ENCODE data around the gene XCR1. TPM values are rescaled to one million over a fixed set of nuclear protein-coding genes. Genes with fewer than 3 reads are reported as not detected.

The XCR1 gene
- not detected in 2 replicates for total RNA-seq (2011; cell fraction: chromatin; rRNA removed; ENCODE audit: low replicate concordance)
- not detected in 2 replicates for total RNA-seq (2011; cell fraction: nucleolus; rRNA removed)
- total RNA-seq (2011; cell fraction: nucleoplasm; rRNA removed) = not detected in 2 replicates
- total RNA-seq (2014; rRNA removed) = not detected in 2 replicates
- total RNA-seq (2014; rRNA removed; fragmentation: Illumina TruSeq; extraction: Trizol) = not detected in 2 replicates
- total RNA-seq (2015; rRNA removed; fragmentation: Illumina TruSeq; extraction: Trizol) = not detected in 2 replicates
- not detected in 2 replicates for total RNA-seq (2021)
- polyA plus RNA-seq (2011; rRNA removed) = not detected in 2 replicates
- not detected in 2 replicates for polyA plus RNA-seq (2011; cell fraction: cytosol; rRNA removed)
- not detected in 2 replicates for polyA plus RNA-seq (2011; cell fraction: nucleus; rRNA removed)
- not detected in 2 replicates for polyA plus RNA-seq (2012)
- not detected in 2 replicates for polyA plus RNA-seq (2014; fragmentation: Illumina TruSeq; extraction: Trizol)
- not detected for polyA plus RNA-seq (2014; fragmentation: Nextera tagmentation; extraction: Ambion mirVana)
- polyA plus RNA-seq (2014; rRNA removed) = not detected in 2 replicates
- not detected in 2 replicates for polyA minus RNA-seq (2011; rRNA and poly(A)+ RNA removed)
- not detected in 2 replicates for polyA minus RNA-seq (2011; cell fraction: cytosol; rRNA and poly(A)+ RNA removed)
- not detected in 2 replicates for polyA minus RNA-seq (2011; cell fraction: nucleus; rRNA and poly(A)+ RNA removed)
- percentile 7 among the genes with signal in this experiment for Bru-seq, nascent RNA
- BruChase-seq, experiment 1, labeled RNA remaining after a 2-hour chase = not detected
- not detected for BruChase-seq, experiment 2, labeled RNA remaining after a 6-hour chase
- long read RNA-seq, experiment 1 = 0 reads
- long read RNA-seq, experiment 2 = 0 reads
- long read RNA-seq, experiment 3 = 0 reads

DNA sequence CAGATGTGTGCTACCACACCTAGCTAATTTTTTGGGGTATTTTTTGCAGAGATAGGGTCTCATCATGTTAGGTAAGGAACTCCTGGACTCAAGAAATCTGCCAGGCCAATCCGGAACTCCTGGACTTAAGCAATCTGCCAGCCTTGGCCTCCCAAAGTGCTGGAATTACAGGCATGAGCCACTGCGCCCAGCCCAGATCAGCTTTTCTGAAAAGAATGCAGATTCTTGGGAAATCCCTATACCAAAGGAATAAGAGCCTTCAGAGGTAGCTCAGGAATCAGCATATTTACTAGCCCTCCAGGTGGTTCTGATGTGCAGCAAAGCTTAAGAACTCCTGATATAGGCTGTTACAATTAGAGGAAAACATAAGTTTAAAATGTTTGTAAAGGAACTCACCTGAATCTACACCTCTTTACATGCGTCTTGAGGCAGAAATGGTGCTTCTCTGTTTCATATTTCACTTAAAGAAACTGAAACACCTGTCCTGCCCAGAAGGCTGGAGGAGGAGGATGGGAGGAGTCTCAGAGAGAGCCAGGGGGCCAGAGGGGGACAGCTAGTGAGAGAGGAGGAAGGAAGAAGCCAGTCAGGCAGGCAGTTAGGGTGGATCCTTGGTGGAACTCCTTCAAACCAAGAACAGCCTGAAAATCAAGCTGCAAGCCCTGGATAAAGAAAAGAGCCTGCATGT is at the start of gene XCR1:
XCR1 (minus strand) TSS at position 463 of the 685 bp plus-strand sequence. CDS start 5,536 bp downstream, outside the sequence.
- no TSS peak for BruUV-seq (replicated peaks)
- FAIRE-seq (no peak), ATAC-seq (no peak), DNase-seq (ENCODE audit: extremely low read depth in 1 of 4, low spot score in 3 of 4) (no peak)
- H3K4me1 ChIP-seq (replicated peaks in 1 of 2; ENCODE audit: control insufficient read depth in 2 of 2, insufficient read depth in 2 of 2, low read length in 2 of 2) = peaks cover 2 to 6% of the 10 kb centered on the region in 2 experiments; a peak in 3 of 5 replicates
- ChIA-PET POLR2A (no interaction called here), CTCF (ENCODE audit: low intra/inter-chr PET ratio) (no interaction called here)
- no peaks in the 10 kb centered on the region for H3K36me3 ChIP-seq (ENCODE audit: control insufficient read depth, insufficient read depth, low read length)
- no peaks in the 10 kb centered on the region for H3K79me2 ChIP-seq (ENCODE audit: control insufficient read depth, insufficient read depth, low read length)
- in situ Hi-C loops (cut with MboI) (no loop called here), intact Hi-C loops (cut with micrococcal nuclease) (no loop called here)
- no peak within 1 kb of the TSS; the same call in 1 of the 2 replicates for H2AFZ ChIP-seq (ENCODE audit: low read depth, low read length)
- H3K9me1 ChIP-seq (ENCODE audit: control insufficient read depth, insufficient read depth, low read length) = no peaks in the 10 kb centered on the region
- H3K4me2 ChIP-seq (ENCODE audit: insufficient read depth, low read length) = no peak within 1 kb of the TSS
- WGBS (ENCODE audit: insufficient coverage, low coverage, missing lambda C conversion rate) = 0% methylated on average over 3 of the region's 3 CpGs
- no peak within 1 kb of the TSS for H3K9ac ChIP-seq (ENCODE audit: insufficient read depth in 1 of 2, low read depth in 2 of 2, low read length in 2 of 2)
- no peak within 1 kb of the TSS for H3K27ac ChIP-seq (ENCODE audit: extremely low read depth, low read depth, low read length)
- peaks cover 0 to 13% of the 10 kb centered on the region in 2 experiments; a peak in 3 of 5 replicates for H3K27me3 ChIP-seq (ENCODE audit: control insufficient read depth in 2 of 2, insufficient read depth in 2 of 2, low read length in 2 of 2)
- peaks cover 4% of the 10 kb centered on the region; the same call in 1 of the 2 replicates for H3K9me3 ChIP-seq (replicated peaks; ENCODE audit: control insufficient read depth, insufficient read depth, low read depth, low read length)
- no peak within 1 kb of the TSS for H3K4me3 ChIP-seq
- H4K20me1 ChIP-seq (replicated peaks; ENCODE audit: control insufficient read depth, insufficient read depth, low read length) = no peaks in the 10 kb centered on the region
- TF ChIP-seq RB1 (IDR thresholded peaks at IDR 0.05; ENCODE audit: low read depth) (no peak), U2AF1 (optimal IDR thresholded peaks at IDR 0.05; ENCODE audit: low read depth, low read length) (no peak), CHD2 (IDR thresholded peaks at IDR 0.05; ENCODE audit: low read depth, low read length) (no peak), MEIS2 (IDR thresholded peaks at IDR 0.05; ENCODE audit: partially characterized antibody) (no peak), TRIM25 (IDR thresholded peaks at IDR 0.05; ENCODE audit: borderline replicate concordance) (no peak)
- TF ChIP-seq, protein P1, sequence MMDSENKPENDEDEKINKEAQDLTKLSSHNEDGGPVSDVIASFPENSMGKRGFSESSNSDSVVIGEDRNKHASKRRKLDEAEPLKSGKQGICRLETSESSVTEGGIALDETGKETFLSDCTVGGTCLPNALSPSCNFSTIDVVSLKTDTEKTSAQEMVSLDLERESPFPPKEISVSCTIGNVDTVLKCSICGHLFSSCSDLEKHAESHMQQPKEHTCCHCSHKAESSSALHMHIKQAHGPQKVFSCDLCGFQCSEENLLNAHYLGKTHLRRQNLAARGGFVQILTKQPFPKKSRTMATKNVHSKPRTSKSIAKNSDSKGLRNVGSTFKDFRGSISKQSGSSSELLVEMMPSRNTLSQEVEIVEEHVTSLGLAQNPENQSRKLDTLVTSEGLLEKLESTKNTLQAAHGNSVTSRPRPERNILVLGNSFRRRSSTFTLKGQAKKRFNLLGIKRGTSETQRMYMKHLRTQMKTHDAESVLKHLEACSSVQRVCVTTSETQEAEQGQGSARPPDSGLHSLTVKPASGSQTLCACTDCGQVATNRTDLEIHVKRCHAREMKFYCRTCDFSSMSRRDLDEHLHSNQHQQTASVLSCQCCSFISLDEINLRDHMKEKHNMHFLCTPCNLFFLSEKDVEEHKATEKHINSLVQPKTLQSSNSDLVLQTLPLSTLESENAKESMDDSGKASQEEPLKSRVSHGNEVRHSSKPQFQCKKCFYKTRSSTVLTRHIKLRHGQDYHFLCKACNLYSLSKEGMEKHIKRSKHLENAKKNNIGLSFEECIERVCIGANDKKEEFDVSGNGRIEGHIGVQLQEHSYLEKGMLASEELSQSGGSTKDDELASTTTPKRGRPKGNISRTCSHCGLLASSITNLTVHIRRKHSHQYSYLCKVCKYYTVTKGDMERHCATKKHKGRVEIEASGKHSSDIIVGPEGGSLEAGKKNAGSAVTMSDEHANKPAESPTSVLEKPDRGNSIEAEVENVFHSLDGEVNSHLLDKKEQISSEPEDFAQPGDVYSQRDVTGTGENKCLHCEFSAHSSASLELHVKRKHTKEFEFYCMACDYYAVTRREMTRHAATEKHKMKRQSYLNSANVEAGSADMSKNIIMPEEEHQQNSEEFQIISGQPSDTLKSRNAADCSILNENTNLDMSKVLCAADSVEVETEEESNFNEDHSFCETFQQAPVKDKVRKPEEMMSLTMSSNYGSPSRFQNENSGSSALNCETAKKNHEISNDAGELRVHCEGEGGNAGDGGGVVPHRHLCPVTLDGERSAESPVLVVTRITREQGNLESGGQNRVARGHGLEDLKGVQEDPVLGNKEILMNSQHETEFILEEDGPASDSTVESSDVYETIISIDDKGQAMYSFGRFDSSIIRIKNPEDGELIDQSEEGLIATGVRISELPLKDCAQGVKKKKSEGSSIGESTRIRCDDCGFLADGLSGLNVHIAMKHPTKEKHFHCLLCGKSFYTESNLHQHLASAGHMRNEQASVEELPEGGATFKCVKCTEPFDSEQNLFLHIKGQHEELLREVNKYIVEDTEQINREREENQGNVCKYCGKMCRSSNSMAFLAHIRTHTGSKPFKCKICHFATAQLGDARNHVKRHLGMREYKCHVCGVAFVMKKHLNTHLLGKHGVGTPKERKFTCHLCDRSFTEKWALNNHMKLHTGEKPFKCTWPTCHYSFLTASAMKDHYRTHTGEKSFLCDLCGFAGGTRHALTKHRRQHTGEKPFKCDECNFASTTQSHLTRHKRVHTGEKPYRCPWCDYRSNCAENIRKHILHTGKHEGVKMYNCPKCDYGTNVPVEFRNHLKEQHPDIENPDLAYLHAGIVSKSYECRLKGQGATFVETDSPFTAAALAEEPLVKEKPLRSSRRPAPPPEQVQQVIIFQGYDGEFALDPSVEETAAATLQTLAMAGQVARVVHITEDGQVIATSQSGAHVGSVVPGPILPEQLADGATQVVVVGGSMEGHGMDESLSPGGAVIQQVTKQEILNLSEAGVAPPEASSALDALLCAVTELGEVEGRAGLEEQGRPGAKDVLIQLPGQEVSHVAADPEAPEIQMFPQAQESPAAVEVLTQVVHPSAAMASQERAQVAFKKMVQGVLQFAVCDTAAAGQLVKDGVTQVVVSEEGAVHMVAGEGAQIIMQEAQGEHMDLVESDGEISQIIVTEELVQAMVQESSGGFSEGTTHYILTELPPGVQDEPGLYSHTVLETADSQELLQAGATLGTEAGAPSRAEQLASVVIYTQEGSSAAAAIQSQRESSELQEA (IDR thresholded peaks at IDR 0.05; ENCODE audit: low read depth) = no peak

All from K562 (cell line).